A673 (cell line): ENCODE data around the gene GRAMD1B. TPM values are rescaled to one million over a fixed set of nuclear protein-coding genes. Genes with fewer than 3 reads are reported as not detected.

Experiments used
- BruUV-seq: library from RNA; stranded (reverse); fragments of 400-500 nt; replicated peaks from 2 replicates; lab custom pipeline; 2021; lab: Mats Ljungman, UMichigan
- CTCF ChIA-PET: fragments of 300-600 bp; sonication (Branson Sonifier 250); formaldehyde crosslinking; loops from one replicate; lab custom pipeline; 2022; ENCODE audit warnings: antibody characterized with exemption; lab: Charles Lee
- POLR2A ChIA-PET: fragments of 300-600 bp; sonication (Branson Sonifier 250); formaldehyde crosslinking; loops from one replicate; lab custom pipeline; 2022; ENCODE audit warnings: antibody characterized with exemption; ENCODE audit not compliant: low non-redundant PET; lab: Charles Lee
- DNase-seq: peaks from one replicate; pipeline ENCODE4 v3.0.0-alpha.2; 2015; ENCODE audit warnings: low spot score
- H3K27ac ChIP-seq: fragments of 200-600 bp; sonication (generic); 2 replicates; pipeline ENCODE4 v1.5.1; 2016; ENCODE audit warnings: mixed run types, low read depth, mild to moderate bottlenecking, mixed read lengths, antibody characterized with exemption, low read length; ENCODE audit not compliant: poor library complexity, severe bottlenecking
- H3K27me3 ChIP-seq: fragments of 200-600 bp; sonication (generic); replicated peaks from 2 replicates; pipeline ENCODE4 v1.6.1; 2017; ENCODE audit warnings: mixed run types, low read depth, mild to moderate bottlenecking, mixed read lengths, antibody characterized with exemption, low read length; ENCODE audit not compliant: insufficient read depth, poor library complexity
- H3K36me3 ChIP-seq: fragments of 200-600 bp; sonication (generic); 2 replicates; pipeline ENCODE4 v1.6.1; 2016; ENCODE audit warnings: mixed run types, mild to moderate bottlenecking, mixed read lengths, antibody characterized with exemption, low read length; ENCODE audit not compliant: insufficient read depth, poor library complexity, severe bottlenecking
- H3K4me1 ChIP-seq: fragments of 200-600 bp; sonication (generic); 2 replicates; pipeline ENCODE4 v1.6.1; 2017; ENCODE audit warnings: mixed run types, mild to moderate bottlenecking, mixed read lengths, antibody characterized with exemption, low read length; ENCODE audit not compliant: insufficient read depth, poor library complexity, severe bottlenecking
- H3K4me3 ChIP-seq: fragments of 200-600 bp; sonication (generic); 2 replicates; pipeline ENCODE4 v1.5.1; 2016; ENCODE audit warnings: low read depth, mixed run types, mild to moderate bottlenecking, mixed read lengths, low read length; ENCODE audit not compliant: poor library complexity, severe bottlenecking
- H3K9me3 ChIP-seq: fragments of 200-600 bp; sonication (generic); 2 replicates; pipeline ENCODE4 v1.6.1; 2016; ENCODE audit warnings: mixed run types, low read depth, mild to moderate bottlenecking, mixed read lengths, antibody characterized with exemption, low read length; ENCODE audit not compliant: poor library complexity, severe bottlenecking
- EZH2 ChIP-seq: fragments of 200-600 bp; sonication (generic); IDR thresholded peaks from 2 replicates; pipeline ENCODE4 v1.6.1; 2017; ENCODE audit warnings: borderline replicate concordance, low read depth, mild to moderate bottlenecking, mixed read lengths, antibody characterized with exemption, low read length; ENCODE audit not compliant: poor library complexity, severe bottlenecking
- intact Hi-C: fragments of 100-400 bp; cut with micrococcal nuclease; formaldehyde crosslinking; loops from one replicate; pipeline ENCODE4 v1.10.0; 2022; ENCODE audit not compliant: unreplicated experiment
- total RNA-seq: library from RNA; stranded (reverse); gene quantifications from 2 replicates; pipeline ENCODE4 v1.2.3, GENCODE V29; 2021
- TF ChIP-seq, protein P1 (sequence below): fragments of 300-800, 200-600 bp; sonication (generic); conservative IDR thresholded peaks from 2 replicates; pipeline ENCODE4 v1.5.1; 2017; ENCODE audit warnings: low read depth, mild to moderate bottlenecking, antibody characterized with exemption, low read length, moderate library complexity, mixed read lengths

GRAMD1B gene
- total RNA-seq, 1 experiment from 2014 or later: 13.0 TPM

DNA sequence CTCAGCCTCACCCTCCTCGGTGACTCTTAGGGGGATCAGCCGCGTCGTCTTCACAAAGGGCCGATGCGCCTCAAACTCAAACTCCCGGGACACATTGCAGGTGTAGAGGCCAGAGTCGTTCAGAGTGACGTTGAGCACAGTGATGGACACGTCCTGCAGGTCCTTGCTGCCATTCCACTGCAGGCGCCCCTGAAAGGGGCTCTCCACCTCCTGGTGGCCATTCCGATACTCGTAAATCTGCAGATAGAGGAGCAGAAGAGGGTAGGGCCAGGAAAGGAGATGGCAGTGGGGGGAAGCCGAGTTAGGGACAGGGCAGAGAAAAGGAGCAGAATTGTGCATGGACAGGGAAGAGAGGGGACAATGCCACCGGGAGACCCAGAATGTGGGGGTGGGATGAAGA is 212.4 kb downstream of the GRAMD1B start:
- POLR2A ChIA-PET: no interaction called here
- intact Hi-C loops: no loop called here
- Histone ChIP-seq H3K27ac (no peak overlapping the region), H3K4me3 (no peak overlapping the region), H3K27me3 (peaks cover 28% of the 10 kb centered on the region), H3K4me1 (no peaks in the 10 kb centered on the region), H3K36me3 (no peaks in the 10 kb centered on the region), H3K9me3 (no peaks in the 10 kb centered on the region)
- BruUV-seq: no TSS peak
- TF ChIP-seq, protein P1, sequence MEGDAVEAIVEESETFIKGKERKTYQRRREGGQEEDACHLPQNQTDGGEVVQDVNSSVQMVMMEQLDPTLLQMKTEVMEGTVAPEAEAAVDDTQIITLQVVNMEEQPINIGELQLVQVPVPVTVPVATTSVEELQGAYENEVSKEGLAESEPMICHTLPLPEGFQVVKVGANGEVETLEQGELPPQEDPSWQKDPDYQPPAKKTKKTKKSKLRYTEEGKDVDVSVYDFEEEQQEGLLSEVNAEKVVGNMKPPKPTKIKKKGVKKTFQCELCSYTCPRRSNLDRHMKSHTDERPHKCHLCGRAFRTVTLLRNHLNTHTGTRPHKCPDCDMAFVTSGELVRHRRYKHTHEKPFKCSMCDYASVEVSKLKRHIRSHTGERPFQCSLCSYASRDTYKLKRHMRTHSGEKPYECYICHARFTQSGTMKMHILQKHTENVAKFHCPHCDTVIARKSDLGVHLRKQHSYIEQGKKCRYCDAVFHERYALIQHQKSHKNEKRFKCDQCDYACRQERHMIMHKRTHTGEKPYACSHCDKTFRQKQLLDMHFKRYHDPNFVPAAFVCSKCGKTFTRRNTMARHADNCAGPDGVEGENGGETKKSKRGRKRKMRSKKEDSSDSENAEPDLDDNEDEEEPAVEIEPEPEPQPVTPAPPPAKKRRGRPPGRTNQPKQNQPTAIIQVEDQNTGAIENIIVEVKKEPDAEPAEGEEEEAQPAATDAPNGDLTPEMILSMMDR: peak; percentile 11; the same call in 1 of the 2 replicates
- no peak for TF ChIP-seq EZH2
- CTCF ChIA-PET: interaction anchor here (1.5 kb wide), 1 partner anchor 65 kb away, joined by 7 read pairs; no protein-coding TSS in a partner anchor
- DNase-seq: no peak

DNA sequence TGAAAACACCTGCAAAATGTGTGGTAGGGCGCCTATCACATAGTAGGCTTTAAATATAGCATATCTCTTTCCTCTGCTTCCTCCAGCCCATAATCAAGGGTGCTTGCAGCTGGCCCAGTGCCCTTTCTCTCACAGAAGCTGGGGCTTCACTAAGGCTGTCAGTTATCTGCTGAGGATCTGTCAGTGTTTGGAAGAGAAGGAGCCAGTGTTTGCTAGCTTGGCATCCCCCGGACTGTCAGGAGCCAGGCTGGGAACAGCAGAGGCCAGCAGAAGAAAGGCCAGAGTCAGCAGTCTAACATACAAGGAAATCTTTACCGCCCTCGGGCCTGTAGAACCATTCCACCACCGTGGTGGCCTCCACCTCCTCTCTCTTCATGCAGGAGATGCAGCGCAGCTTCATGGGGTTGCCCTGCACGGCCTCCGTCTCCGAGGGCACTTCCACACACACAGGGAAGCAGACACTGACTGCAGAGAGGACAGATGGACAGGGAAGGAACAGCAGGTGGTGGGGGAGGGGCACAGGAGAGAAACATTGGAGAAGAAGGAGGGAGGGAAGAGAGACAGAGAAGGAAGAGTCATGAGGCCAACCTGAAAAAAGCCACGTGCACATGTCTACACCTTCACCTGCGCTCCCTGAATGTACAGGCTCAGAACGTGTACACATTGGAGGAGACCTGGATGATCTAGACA is 215.4 kb downstream of the GRAMD1B start:
- POLR2A ChIA-PET: no interaction called here
- DNase-seq: no peak
- Histone ChIP-seq H3K9me3 (no peaks in the 10 kb centered on the region), H3K36me3 (no peaks in the 10 kb centered on the region), H3K4me3 (no peak overlapping the region), H3K27ac (no peak overlapping the region), H3K4me1 (no peaks in the 10 kb centered on the region), H3K27me3 (peaks cover 44% of the 10 kb centered on the region)
- TF ChIP-seq, protein P1: no peak
- no peak for TF ChIP-seq EZH2
- CTCF ChIA-PET: no interaction called here
- no TSS peak for BruUV-seq
- intact Hi-C loops: no loop called here

DNA sequence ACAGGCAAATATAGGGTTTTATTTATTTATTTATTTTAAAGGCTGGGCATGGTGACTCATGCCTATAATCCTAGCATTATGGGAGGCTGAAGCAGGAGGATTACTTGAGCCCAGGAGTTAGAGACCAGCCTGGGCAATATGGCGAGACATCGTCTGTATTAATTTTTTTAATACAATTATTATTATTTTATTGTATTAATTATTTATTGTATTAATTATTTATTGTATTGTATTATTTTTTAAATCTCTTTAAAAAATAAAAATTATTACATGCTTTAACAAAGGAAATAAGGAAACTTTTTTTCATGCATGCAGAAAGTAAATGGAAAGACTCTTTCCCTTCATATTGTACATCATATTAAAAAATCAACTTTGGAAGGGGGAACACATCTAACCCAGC is 220.8 kb downstream of the GRAMD1B start:
- H3K27ac ChIP-seq: no peak overlapping the region
- ChIA-PET POLR2A (no interaction called here), CTCF (no interaction called here)
- H3K36me3 ChIP-seq: no peaks in the 10 kb centered on the region
- no TSS peak for BruUV-seq
- H3K4me3 ChIP-seq: no peak overlapping the region
- peaks cover 76% of the 10 kb centered on the region for H3K27me3 ChIP-seq
- DNase-seq: no peak
- peaks cover 12% of the 10 kb centered on the region for H3K4me1 ChIP-seq
- intact Hi-C loops: no loop called here
- TF ChIP-seq EZH2: no peak
- TF ChIP-seq, protein P1: no peak
- no peaks in the 10 kb centered on the region for H3K9me3 ChIP-seq
